Keratinocyte (primary cell): ENCODE measurements around the gene ADGRA3. TPM values are rescaled to one million over a fixed set of nuclear protein-coding genes. Genes with fewer than 3 reads are reported as not detected.
"Not testable (repeated sequence)": the region's sequence is repeated elsewhere in the genome, so short reads cannot be mapped to it uniquely, and the experiment has no call there.

Source experiments
- DNase-seq: peaks from one replicate; pipeline ENCODE4 v3.0.0-alpha.2; 2011; ENCODE audit warnings: low read depth, missing footprints, low spot score
- FAIRE-seq: peaks from 2 replicates; lab custom pipeline; 2011; peaks lifted over from hg19 to GRCh38; lab: Jason Lieb, UNC
- H2AFZ ChIP-seq: 2 replicates; pipeline ENCODE4 v1.6.0; 2012; ENCODE audit warnings: low read length, control low read depth, inconsistent platforms; ENCODE audit not compliant: control insufficient read depth
- H3K27ac ChIP-seq: 2 replicates; pipeline ENCODE4 v1.5.1; 2011; ENCODE audit warnings: low read length; ENCODE audit not compliant: control insufficient read depth, insufficient read depth
- H3K27me3 ChIP-seq: 3 replicates; pipeline ENCODE4 v1.6.0; 2011; ENCODE audit warnings: low read length; ENCODE audit not compliant: control insufficient read depth, insufficient read depth; ENCODE audit errors: extremely low read depth
- H3K36me3 ChIP-seq, 2 experiments: 2 replicates in 1 of 2; 3 replicates in 1 of 2; pipeline ENCODE4 v1.5.1; 2011; ENCODE audit warnings: low read length in 2 of 2, mild to moderate bottlenecking in 1 of 2; ENCODE audit not compliant: control insufficient read depth in 2 of 2, insufficient read depth in 2 of 2; ENCODE audit errors: extremely low read depth in 1 of 2
- H3K4me1 ChIP-seq: 3 replicates; pipeline ENCODE4 v1.5.1; 2011; ENCODE audit warnings: low read length; ENCODE audit not compliant: control insufficient read depth, insufficient read depth; ENCODE audit errors: extremely low read depth
- H3K4me2 ChIP-seq: 3 replicates; pipeline ENCODE4 v1.6.0; 2011; ENCODE audit warnings: low read depth, low read length; ENCODE audit not compliant: control insufficient read depth, insufficient read depth; ENCODE audit errors: extremely low read depth
- H3K4me3 ChIP-seq, 3 experiments: fragments of 200-600 bp in 1 of 3; sonication (generic) in 1 of 3; 2 replicates in 2 of 3; 3 replicates in 1 of 3; pipeline ENCODE4 v1.5.1; 2011 to 2016; ENCODE audit warnings: low read length in 3 of 3, mild to moderate bottlenecking in 3 of 3, control low read depth in 2 of 3, inconsistent platforms in 1 of 3, low read depth in 1 of 3, mixed read lengths in 1 of 3, mixed run types in 1 of 3, moderate library complexity in 1 of 3; ENCODE audit not compliant: control insufficient read depth in 2 of 3, insufficient read depth in 2 of 3; ENCODE audit errors: extremely low read depth in 1 of 3
- H3K79me2 ChIP-seq: 2 replicates; pipeline ENCODE4 v1.6.0; 2012; ENCODE audit warnings: low read length; ENCODE audit not compliant: control insufficient read depth, insufficient read depth
- H3K9ac ChIP-seq: 3 replicates; pipeline ENCODE4 v1.6.0; 2011; ENCODE audit warnings: low read length; ENCODE audit not compliant: control insufficient read depth, insufficient read depth; ENCODE audit errors: extremely low read depth
- H3K9me1 ChIP-seq: 3 replicates; pipeline ENCODE4 v1.6.0; 2011; ENCODE audit warnings: low read length; ENCODE audit not compliant: control insufficient read depth, insufficient read depth; ENCODE audit errors: extremely low read depth
- H3K9me3 ChIP-seq: 2 replicates; pipeline ENCODE4 v1.5.1; 2012; ENCODE audit warnings: low read depth, low read length; ENCODE audit not compliant: control insufficient read depth
- H4K20me1 ChIP-seq: 3 replicates; pipeline ENCODE4 v1.6.0; 2011; ENCODE audit warnings: low read length; ENCODE audit not compliant: control insufficient read depth, insufficient read depth; ENCODE audit errors: extremely low read depth
- CTCF ChIP-seq, 3 experiments: IDR thresholded peaks in 1 of 3; conservative IDR thresholded peaks in 1 of 3; optimal IDR thresholded peaks in 1 of 3; 2 replicates in 2 of 3; 3 replicates in 1 of 3; pipeline versions ENCODE3 to v1.5.1; 2011; ENCODE audit warnings: low read length in 3 of 3, mild to moderate bottlenecking in 3 of 3, moderate library complexity in 2 of 3, control low read depth in 1 of 3, inconsistent platforms in 1 of 3; ENCODE audit not compliant: insufficient read depth in 2 of 3; ENCODE audit errors: extremely low read depth in 1 of 3
- EZH2 ChIP-seq: IDR thresholded peaks from one replicate; pipeline ENCODE4 v1.6.1; 2012; ENCODE audit warnings: inconsistent platforms, mild to moderate bottlenecking, low read length, moderate library complexity
- dilution Hi-C: fragments of 300-500 bp; cut with MboI; formaldehyde crosslinking; loops from one replicate; pipeline ENCODE4 v1.7.0; 2020; ENCODE audit warnings: low sequenced_read_pairs; ENCODE audit not compliant: extremely low pct_ligation_motif_present
- polyA plus RNA-seq, 5 experiments: library from polyadenylated mRNA; depleted of rRNA in 3 of 5; stranded (reverse) in 3 of 5; stranded (forward) in 1 of 5; unstranded in 1 of 5; fragments of >200 nt; gene quantifications; 1 replicate in 1 of 5; 2 replicates in 3 of 5; 3 replicates in 1 of 5; pipeline versions ENCODE4 v1.2.1 to v1.2.3, GENCODE V29; 2011 to 2012; ENCODE audit warnings: missing spikeins in 2 of 5, low read depth in 1 of 5, low replicate concordance in 1 of 5

Gene ADGRA3
- polyA plus RNA-seq, 1 donor (not counting 4 experiments of a cell fraction or from before 2014, with no cell fraction given) = 38.7 TPM

GRCh38 chr4:22385611-22386011 is 130.3 kb downstream of the ADGRA3 start:
- H3K4me3 ChIP-seq = peak overlapping the region in 2 of 3 experiments; percentile 12 to 44
- H2AFZ ChIP-seq = no peak overlapping the region
- H3K9me3 ChIP-seq = no peaks in the 10 kb centered on the region
- H3K4me1 ChIP-seq = peaks cover 18% of the 10 kb centered on the region
- peak overlapping the region; percentile 79 for H3K27ac ChIP-seq
- FAIRE-seq (peak; percentile 75), DNase-seq (peak; percentile 45)
- dilution Hi-C loops = no loop called here
- H4K20me1 ChIP-seq = peaks cover 2% of the 10 kb centered on the region
- H3K9ac ChIP-seq = peak overlapping the region; percentile 35
- H3K36me3 ChIP-seq = peaks cover 8 to 23% of the 10 kb centered on the region in 2 experiments
- TF ChIP-seq CTCF (optimal IDR thresholded peaks at IDR 0.05 in 1 of 3, IDR thresholded peaks at IDR 0.05 in 1 of 3, conservative IDR thresholded peaks at IDR 0.05 in 1 of 3; ENCODE audit: extremely low read depth in 1 of 3, insufficient read depth in 2 of 3, low read length in 3 of 3) (no peak), EZH2 (no peak)
- no peaks in the 10 kb centered on the region for H3K79me2 ChIP-seq
- H3K9me1 ChIP-seq = peaks cover 2% of the 10 kb centered on the region
- H3K4me2 ChIP-seq = peak overlapping the region; percentile 73
- no peaks in the 10 kb centered on the region for H3K27me3 ChIP-seq

GRCh38 chr4:22384154-22384553 is 131.7 kb downstream of the ADGRA3 start:
- peaks cover 8 to 23% of the 10 kb centered on the region in 2 experiments for H3K36me3 ChIP-seq
- dilution Hi-C loops = no loop called here
- no peak overlapping the region for H3K27ac ChIP-seq
- H2AFZ ChIP-seq = no peak overlapping the region
- peaks cover 18% of the 10 kb centered on the region for H3K4me1 ChIP-seq
- H3K9me1 ChIP-seq = peaks cover 2% of the 10 kb centered on the region
- H3K4me2 ChIP-seq = no peak overlapping the region
- H3K27me3 ChIP-seq = no peaks in the 10 kb centered on the region
- H3K9ac ChIP-seq = no peak overlapping the region
- TF ChIP-seq EZH2 = no peak
- TF ChIP-seq CTCF (optimal IDR thresholded peaks at IDR 0.05 in 1 of 3, IDR thresholded peaks at IDR 0.05 in 1 of 3, conservative IDR thresholded peaks at IDR 0.05 in 1 of 3; ENCODE audit: extremely low read depth in 1 of 3, insufficient read depth in 2 of 3, low read length in 3 of 3) = no peak
- DNase-seq (no peak), FAIRE-seq (no peak)
- H4K20me1 ChIP-seq = peaks cover 2% of the 10 kb centered on the region
- no peak overlapping the region for H3K4me3 ChIP-seq
- H3K79me2 ChIP-seq = no peaks in the 10 kb centered on the region
- H3K9me3 ChIP-seq = no peaks in the 10 kb centered on the region

GRCh38 chr4:22382216-22382615 is 133.7 kb downstream of the ADGRA3 start:
- H3K9ac ChIP-seq, H3K79me2 ChIP-seq, H3K27me3 ChIP-seq, H3K4me2 ChIP-seq, H3K4me3 ChIP-seq, H2AFZ ChIP-seq, FAIRE-seq, H3K9me3 ChIP-seq, H4K20me1 ChIP-seq, DNase-seq, H3K27ac ChIP-seq, dilution Hi-C loops, H3K9me1 ChIP-seq: not testable (repeated sequence)
- peaks cover 18% of the 10 kb centered on the region for H3K4me1 ChIP-seq
- H3K36me3 ChIP-seq = peaks cover 2 to 16% of the 10 kb centered on the region in 2 experiments
